IPS-NIHi7 (cell line): ENCODE data around the gene EEFSEC.

ENCODE experiments used
- DNase-seq: peaks from one replicate; pipeline ENCODE4 v3.0.0; 2012; ENCODE audit warnings: mixed read lengths; ENCODE audit errors: extremely low spot score

EEFSEC gene

GRCh38 chr3:128334086-128334645 is 180.9 kb downstream of the EEFSEC start:
- no peak for DNase-seq

- no peak for DNase-seq
Measured at GRCh38 chr3:128334766-128335165, 181.5 kb downstream of the EEFSEC start.

GRCh38 chr3:128335621-128336296 is 182.5 kb downstream of the EEFSEC start:
- DNase-seq: peak; percentile 52

DNA sequence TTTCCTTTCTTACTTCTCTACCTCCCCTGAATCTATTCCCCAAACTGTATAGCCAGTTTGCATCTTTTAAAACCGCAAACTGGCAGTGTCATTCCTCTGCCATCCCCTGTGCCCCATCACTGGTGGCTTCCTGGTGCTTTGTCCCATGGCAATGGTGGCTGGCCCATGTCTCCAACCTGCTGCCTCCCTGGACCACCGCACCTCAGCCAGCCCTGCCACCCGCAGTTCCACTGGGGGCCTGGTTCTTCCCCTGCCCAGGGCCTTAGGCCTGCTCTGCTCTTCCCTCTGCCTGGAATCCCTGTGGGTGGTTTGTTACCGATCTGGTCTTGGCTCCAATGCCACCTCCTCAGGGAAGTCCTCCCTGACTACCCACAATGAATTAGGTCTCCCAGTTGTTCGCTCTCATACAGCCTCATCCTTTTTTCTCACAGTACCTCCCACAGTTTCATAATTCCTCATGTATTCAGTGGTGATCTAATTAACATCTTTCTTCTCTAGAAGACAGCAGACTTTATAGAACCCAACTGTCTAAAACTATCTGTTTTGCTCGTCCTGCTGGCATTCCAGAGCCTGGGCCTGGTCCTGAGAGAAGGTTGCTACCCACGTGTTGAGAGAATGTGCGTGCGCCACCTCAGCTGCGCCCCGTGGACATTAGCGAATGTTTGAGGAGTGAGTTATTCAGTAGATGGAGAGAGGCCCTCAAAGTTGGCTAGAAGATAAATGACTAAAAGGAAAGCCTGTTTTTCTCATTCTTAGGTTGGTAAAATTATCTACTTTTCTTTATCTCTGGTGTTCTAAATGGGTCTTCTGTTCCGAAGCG is 183.3 kb downstream of the EEFSEC start:
- no peak for DNase-seq

DNA sequence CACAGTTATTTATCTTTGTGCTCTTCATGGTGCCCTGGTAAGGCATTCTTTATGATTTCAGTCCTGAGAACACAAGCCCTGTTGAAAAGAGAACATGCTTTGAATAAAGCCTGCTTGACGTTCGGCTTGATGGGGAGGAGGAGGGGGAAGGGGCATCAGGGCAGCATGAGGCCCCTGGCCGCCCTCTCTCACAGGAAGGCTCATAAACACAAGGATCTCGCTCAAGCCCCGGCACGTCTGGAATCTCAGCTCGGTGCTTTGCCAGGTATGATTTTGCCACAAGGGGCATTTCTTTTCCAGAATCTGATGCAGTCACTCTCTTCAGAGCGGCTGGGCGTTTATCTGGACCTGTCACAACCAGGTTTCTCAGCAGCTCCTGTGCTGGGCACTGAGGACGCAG is 184.0 kb downstream of the EEFSEC start:
- DNase-seq: no peak

DNA sequence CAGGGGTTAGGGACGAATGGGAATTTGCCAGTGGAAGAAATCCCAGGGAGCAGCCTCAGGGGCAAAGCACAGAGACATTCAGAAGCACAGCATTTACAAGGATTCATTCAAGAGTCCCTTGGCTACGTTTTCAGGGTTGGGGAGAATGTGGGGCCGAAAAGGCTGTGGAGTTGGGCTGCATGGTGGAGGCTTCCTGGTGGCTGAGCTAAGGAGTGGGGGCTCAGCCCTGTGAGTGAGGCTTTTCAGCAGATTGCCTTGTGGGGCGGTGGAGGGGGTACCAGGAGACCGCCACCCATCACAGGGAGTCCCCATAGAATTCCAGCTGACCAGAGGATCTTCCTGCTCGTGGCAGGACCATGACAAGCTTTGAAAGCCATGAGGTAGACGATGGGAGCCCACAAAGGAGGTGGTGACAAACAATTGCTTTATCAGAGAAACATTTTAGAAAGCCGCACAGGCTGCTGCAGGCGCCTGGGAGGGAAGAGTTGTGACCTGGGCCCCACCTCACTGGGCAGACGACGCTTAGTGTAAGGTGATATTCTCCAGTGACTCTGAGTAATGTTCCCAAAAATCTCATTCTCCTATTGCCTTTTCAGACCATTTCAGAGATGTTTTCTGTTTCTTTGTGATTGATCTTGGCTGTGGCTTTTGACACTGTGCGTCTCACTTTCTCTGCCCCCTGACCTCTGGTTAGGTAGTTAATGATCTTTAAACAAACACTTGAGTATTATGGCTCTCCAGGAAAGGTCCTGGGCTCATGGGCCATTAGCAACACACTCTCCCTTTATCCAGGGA is 185.5 kb downstream of the EEFSEC start:
- no peak for DNase-seq

- no peak for DNase-seq
Measured at GRCh38 chr3:128339491-128340012, 186.3 kb downstream of the EEFSEC start.

- no peak for DNase-seq
Measured at GRCh38 chr3:128340198-128340903, 187.1 kb downstream of the EEFSEC start.

- DNase-seq: no peak
Measured at GRCh38 chr3:128340904-128341555, 187.7 kb downstream of the EEFSEC start.

DNA sequence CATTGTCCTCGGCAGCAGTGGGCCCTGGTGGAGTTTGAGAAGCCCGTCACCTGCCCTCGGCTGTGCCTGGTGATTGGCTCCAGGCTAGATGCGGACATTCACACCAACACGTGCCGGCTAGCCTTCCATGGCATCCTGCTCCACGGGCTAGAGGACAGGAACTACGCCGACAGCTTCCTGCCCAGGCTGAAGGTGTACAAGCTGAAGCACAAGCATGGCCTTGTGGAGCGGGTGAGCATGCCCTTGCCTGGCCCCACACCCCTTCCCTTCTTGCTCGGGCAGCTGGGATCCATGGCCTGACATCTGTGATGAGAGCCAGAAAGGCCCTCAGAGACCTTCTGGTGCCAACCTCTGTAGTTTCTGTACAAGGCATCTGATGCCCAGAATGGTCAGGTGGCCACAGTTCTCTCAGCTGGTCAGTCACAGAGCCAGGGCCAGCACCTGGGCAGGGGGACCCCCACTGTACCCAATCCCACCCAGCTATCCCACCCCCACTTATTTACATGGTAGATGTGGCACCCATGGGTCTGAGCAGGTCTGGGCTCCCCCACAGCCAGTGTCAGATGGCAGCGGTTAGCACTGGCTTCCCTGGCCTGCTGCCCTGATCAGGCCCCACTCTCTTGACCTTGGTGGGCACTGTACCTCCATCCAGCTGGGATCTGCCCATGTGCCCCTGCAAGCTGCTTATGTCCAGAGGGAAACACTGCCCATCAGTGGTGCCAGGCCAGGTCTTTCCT is 188.5 kb downstream of the EEFSEC start:
- DNase-seq: no peak

DNA sequence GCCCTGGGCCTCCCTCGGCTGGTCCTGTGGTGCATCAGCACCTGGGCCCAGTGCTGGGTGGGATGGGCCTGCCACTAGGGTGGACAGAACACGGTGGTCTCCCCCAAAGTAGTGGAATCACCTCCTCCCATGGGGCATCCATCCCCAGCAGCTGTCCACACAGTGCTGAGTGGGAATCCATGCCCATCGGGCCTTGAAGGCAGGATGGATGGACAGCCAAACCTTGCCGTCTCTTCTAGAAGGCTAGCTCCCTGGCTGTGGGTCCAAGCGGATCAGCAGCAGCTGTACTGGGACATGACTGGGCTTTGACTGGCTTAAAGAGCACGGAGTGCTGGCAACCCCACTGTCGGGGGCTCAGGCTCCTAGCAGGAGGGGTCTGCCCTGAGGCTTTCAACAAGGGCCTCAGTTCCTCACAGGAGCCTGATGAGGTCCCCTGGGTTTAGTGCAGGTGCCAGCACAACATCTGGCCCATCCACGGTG is 189.5 kb downstream of the EEFSEC start:
- DNase-seq: no peak

- DNase-seq: peak; percentile 85
Measured at GRCh38 chr3:128343287-128344051, 190.2 kb downstream of the EEFSEC start.

DNA sequence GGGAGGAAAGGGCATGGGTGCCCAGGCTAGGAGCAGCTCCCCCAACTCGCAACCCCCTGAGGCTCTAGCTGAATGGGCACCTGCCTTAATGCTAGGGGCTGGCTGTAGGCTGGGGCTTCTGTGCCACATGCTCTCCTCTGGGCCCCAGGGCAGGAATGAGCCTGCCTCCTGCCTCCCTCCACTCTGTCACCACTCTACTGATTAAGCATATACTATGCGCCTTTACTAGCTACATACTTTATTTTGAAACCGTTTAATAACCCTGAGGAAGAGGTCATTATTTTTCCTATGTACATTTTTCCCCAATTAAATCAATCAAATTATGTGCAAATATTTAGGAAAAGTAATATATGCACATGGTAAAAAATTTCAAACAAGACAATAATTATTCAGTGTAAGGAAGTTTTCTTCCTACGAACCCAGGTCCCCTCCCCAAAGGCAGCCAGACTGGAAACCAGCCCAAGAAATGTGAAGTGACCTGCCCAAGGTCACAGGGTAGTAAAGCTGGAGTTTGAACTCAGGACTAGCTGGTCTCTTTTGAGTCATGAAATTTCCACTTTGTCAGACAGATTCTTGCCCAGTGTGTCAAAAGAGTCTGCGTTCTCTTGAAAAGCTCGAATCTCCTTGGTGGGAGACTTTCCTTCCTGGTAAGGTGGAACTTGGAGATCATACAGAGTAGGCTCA is 190.9 kb downstream of the EEFSEC start:
- DNase-seq: no peak

GRCh38 chr3:128345196-128345595 is 191.9 kb downstream of the EEFSEC start:
- no peak for DNase-seq

GRCh38 chr3:128346562-128346961 is 193.3 kb downstream of the EEFSEC start:
- DNase-seq: no peak

DNA sequence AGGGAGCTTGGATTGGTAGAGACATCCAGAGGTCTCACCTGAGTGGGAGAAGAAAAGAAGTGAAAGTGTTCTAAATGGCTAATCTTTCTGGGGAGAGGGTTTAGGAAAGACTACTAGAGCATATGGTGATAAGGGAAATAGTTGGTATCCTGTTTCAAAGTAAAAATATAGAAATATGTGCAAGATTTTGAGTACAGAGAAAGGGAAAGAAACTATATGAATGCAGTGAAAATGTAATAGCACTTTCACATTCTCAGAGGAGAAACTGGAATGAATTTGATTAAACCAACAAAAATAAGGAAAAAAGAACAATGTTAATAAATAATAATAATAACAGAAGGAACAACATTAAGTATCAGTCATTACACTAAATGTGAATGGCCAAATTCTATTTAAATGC is 194.0 kb downstream of the EEFSEC start:
- DNase-seq: no peak

GRCh38 chr3:128348075-128348474 is 194.8 kb downstream of the EEFSEC start:
- no peak for DNase-seq

DNA sequence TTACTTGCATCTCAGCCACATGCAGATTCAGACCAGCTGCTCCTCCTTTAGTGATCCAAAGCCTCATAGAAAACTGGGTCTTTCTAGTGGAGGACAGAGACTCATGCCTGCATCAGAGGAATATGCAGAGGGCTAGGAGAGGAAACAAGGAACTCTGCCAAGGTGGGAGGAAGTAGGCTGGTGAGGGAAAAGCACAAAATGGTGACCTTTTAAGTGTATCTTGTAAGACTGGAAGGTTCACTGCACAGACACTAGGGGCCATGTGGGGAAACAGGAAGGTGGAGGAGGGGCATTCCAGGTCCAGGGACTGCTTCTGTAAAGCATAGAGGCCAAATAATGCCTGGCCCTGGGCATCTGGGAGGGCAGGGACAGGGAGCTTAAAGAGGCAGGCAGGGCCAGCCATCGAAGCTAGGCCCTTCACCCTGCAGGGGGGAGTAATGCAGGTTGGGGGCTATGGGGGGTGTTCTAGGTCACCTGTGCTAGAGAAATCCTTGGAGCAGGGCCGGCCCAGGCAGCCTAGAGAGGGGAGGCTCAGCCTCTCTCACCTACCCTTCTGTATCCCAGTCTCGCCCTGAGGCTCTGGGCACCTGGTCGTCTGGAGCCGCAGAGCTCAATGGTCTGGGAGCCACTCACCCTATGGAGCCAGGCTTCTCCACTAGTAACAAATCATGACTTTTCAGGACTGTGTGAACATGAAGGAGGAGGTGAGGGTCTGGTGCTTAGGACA is 195.7 kb downstream of the EEFSEC start:
- no peak for DNase-seq
